ENCODE measurements around the gene DPP9. TPM values are rescaled to one million over a fixed set of nuclear protein-coding genes. Genes with fewer than 3 reads are reported as not detected.

DPP9 gene
- total RNA-seq, 1 experiment from 2014 or later: 46.4 TPM

- H3K9me3 Mint-ChIP-seq: no peaks in the 10 kb centered on the region
- H3K27ac Mint-ChIP-seq: no peak overlapping the region
- Histone ChIP-seq H2BK5ac (ENCODE audit: insufficient read length, low read length) (no peak overlapping the region), H3K14ac (ENCODE audit: insufficient read depth, low read length) (no peak overlapping the region), H3K4me1 (ENCODE audit: insufficient read depth, low read length) (no peaks in the 10 kb centered on the region), H4K91ac (ENCODE audit: insufficient read length, low read depth, low read length) (no peak overlapping the region), H3K79me1 (ENCODE audit: insufficient read depth, low read depth, low read length, poor library complexity, severe bottlenecking) (no peaks in the 10 kb centered on the region), H4K8ac (replicated peaks; ENCODE audit: insufficient read length, low read depth, low read length) (no peak overlapping the region), H2BK12ac (ENCODE audit: insufficient read length, low read depth, low read length) (no peak overlapping the region), H2BK120ac (ENCODE audit: low read depth, low read length, poor library complexity, severe bottlenecking) (no peak overlapping the region), H3K27ac (ENCODE audit: insufficient read length, low read depth, low read length) (no peak overlapping the region), H2BK15ac (ENCODE audit: low read depth, low read length) (no peak overlapping the region), H2BK20ac (ENCODE audit: low read depth, low read length, poor library complexity, severe bottlenecking) (no peak overlapping the region), H3K9me3 (ENCODE audit: control insufficient read depth, low read depth, low read length) (no peaks in the 10 kb centered on the region), H3K79me2 (ENCODE audit: insufficient read depth, low read length) (no peaks in the 10 kb centered on the region), H3K9ac (ENCODE audit: extremely low read depth, insufficient read length, low read length) (no peak overlapping the region), H3K23ac (ENCODE audit: insufficient read length, low read depth, low read length) (no peak overlapping the region), H3K4ac (ENCODE audit: low read depth, low read length) (no peak overlapping the region), H2AK5ac (ENCODE audit: insufficient read length, low read length) (no peak overlapping the region), H3K4me2 (ENCODE audit: insufficient read depth, insufficient read length, low read length) (no peak overlapping the region), H3K18ac (ENCODE audit: insufficient read length, low read depth, low read length) (no peak overlapping the region), H3K23me2 (ENCODE audit: insufficient read length, low read depth, low read length, poor library complexity, severe bottlenecking) (no peaks in the 10 kb centered on the region), H3K27me3 (ENCODE audit: insufficient read depth, low read length) (no peaks in the 10 kb centered on the region), H3K56ac (ENCODE audit: insufficient read length, low read depth, low read length) (no peak overlapping the region), H2AFZ (ENCODE audit: low read length) (no peak overlapping the region), H4K20me1 (ENCODE audit: control insufficient read depth, insufficient read depth, insufficient read length) (no peaks in the 10 kb centered on the region), H4K5ac (ENCODE audit: insufficient read length, low read depth, low read length) (no peak overlapping the region), H3T11ph (ENCODE audit: low read length) (no peak overlapping the region)
- peaks cover 27 to 78% (median 78%) of the 10 kb centered on the region in 3 experiments; a peak in 6 of 7 replicates for H3K36me3 Mint-ChIP-seq (ENCODE audit: insufficient read depth in 1 of 3, low read depth in 3 of 3)
- no CpG with 5 or more reads among the region's 32 CpGs for WGBS (ENCODE audit: extremely low coverage, insufficient read length, low lambda C conversion rate)
- H3K27me3 Mint-ChIP-seq (ENCODE audit: low read depth): no peaks in the 10 kb centered on the region
- H3K4me3 Mint-ChIP-seq: no peak overlapping the region
- no peak for DNase-seq
- no peaks in the 10 kb centered on the region for H3K4me1 Mint-ChIP-seq
- TF ChIP-seq CTCF (conservative IDR thresholded peaks at IDR 0.05): no peak
These were observed 10.2 kb downstream of the DPP9 start for GRCh38 chr19:4713384-4713951.
